Activated T-cell treated with anti-CD3 and anti-CD28 coated beads, Interleukin-2, amount 50 U/mL, for 72 hours (primary cell): ENCODE results near the gene UBR4. TPM values are rescaled to one million over a fixed set of nuclear protein-coding genes. Genes with fewer than 3 reads are reported as not detected.

Experiments
- ATAC-seq, 2 donors: fragments of 150-1000 bp; cut with Tn5 transposase; replicated peaks in 1 of 2; 2 replicates each; pipeline ENCODE4 v1.10.0; 2021; ENCODE audit warnings: moderate library complexity in 2 of 2, mild to moderate bottlenecking in 1 of 2
- DNase-seq, 2 donors: peaks; one replicate each; pipeline ENCODE4 v3.0.0; 2021 to 2022; ENCODE audit warnings: mixed read lengths in 1 of 2
- H3K27ac Mint-ChIP-seq: one replicate; pipeline ENCODE4 v1.8.0; 2022; ENCODE audit warnings: mild to moderate bottlenecking, moderate library complexity, mixed read lengths
- H3K27me3 Mint-ChIP-seq: one replicate; pipeline ENCODE4 v1.8.0; 2022; ENCODE audit warnings: low read depth, mixed read lengths
- H3K36me3 Mint-ChIP-seq, 2 donors: one replicate each; pipeline ENCODE4 v1.8.0; 2022; ENCODE audit warnings: mixed read lengths in 2 of 2, mild to moderate bottlenecking in 1 of 2; ENCODE audit not compliant: insufficient read depth in 2 of 2
- H3K4me1 Mint-ChIP-seq: one replicate; pipeline ENCODE4 v1.8.0; 2022; ENCODE audit warnings: low read depth, mixed read lengths
- H3K4me3 Mint-ChIP-seq, 2 donors: one replicate each; pipeline ENCODE4 v1.8.0; 2022; ENCODE audit warnings: mild to moderate bottlenecking in 2 of 2, mixed read lengths in 2 of 2, moderate library complexity in 2 of 2
- H3K9me3 Mint-ChIP-seq, 2 donors: one replicate each; pipeline ENCODE4 v1.8.0; 2022; ENCODE audit warnings: mixed read lengths in 2 of 2
- total RNA-seq, 2 donors: library from RNA; stranded (reverse); gene quantifications; one replicate each; pipeline ENCODE4 v1.2.3, GENCODE V29; 2022

The UBR4 gene
- total RNA-seq, 2 donors from 2014 or later: 208 to 215 TPM

GRCh38 chr1:19029191-19030085 lies 180.6 kb downstream of the UBR4 start:
- H3K27me3 Mint-ChIP-seq: peaks cover 19% of the 10 kb centered on the region
- H3K4me3 Mint-ChIP-seq: no peak overlapping the region
- peaks cover 5% of the 10 kb centered on the region for H3K4me1 Mint-ChIP-seq
- no peaks in the 10 kb centered on the region for H3K9me3 Mint-ChIP-seq
- ATAC-seq: no peak
- no peak overlapping the region for H3K27ac Mint-ChIP-seq
- no peak for DNase-seq
- H3K36me3 Mint-ChIP-seq: no peaks in the 10 kb centered on the region

DNA sequence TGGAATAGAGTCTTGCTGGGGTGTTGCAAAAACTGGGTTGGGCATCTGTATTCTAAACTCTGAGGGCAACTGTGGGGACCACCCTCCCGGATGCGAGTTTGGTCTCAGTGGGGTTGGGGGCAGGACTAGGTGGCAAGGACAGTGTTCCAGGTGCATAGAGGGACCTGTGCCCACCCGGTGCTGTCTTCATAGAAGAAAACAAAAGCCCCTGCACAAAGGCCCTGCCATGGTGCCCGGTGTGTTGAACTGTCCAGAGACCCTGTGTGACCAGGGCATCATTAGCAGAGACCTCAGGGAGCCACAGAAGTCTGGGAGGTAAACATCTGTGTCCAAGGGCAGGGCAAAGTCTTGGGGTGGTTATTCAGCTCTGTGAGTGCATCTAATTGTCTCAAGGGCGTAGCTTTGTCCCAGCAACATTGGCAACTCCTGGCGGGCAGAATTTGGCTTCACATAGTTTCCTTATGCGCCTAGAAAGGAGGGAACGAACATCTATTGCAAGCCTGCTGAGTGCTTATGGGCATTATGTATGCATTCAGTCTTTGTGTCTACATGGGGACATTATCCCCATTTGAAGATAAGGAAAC lies 181.4 kb downstream of the UBR4 start:
- Mint-ChIP-seq H3K27ac (no peak overlapping the region), H3K27me3 (peaks cover 25% of the 10 kb centered on the region), H3K9me3 (no peaks in the 10 kb centered on the region), H3K4me1 (peaks cover 5% of the 10 kb centered on the region), H3K36me3 (peaks cover 0 to 7% of the 10 kb centered on the region in 2 donors), H3K4me3 (no peak overlapping the region)
- ATAC-seq (no peak), DNase-seq (no peak)

- H3K4me3 Mint-ChIP-seq: no peak overlapping the region
- H3K36me3 Mint-ChIP-seq: peaks cover 0 to 9% of the 10 kb centered on the region in 2 donors
- peaks cover 5% of the 10 kb centered on the region for H3K4me1 Mint-ChIP-seq
- no peak for ATAC-seq
- peaks cover 28% of the 10 kb centered on the region for H3K27me3 Mint-ChIP-seq
- DNase-seq: no peak
- H3K9me3 Mint-ChIP-seq: no peaks in the 10 kb centered on the region
- H3K27ac Mint-ChIP-seq: no peak overlapping the region
Observed at GRCh38 chr1:19028110-19028509, 182.0 kb downstream of the UBR4 start.

Other genes starting within 250 kb of the UBR4 start
- gene EMC1, start 41.3 kb upstream of the UBR4 start, total RNA-seq: 10 to 100 TPM; 36.5 to 38.5 TPM
- 10 to 100 TPM; 43.7 to 52.7 TPM for gene MRTO4, start 41.5 kb upstream of the UBR4 start, total RNA-seq
- under 1 TPM; 0.35 to 0.46 TPM for gene AKR7A3, start 78.5 kb upstream of the UBR4 start, total RNA-seq
- gene AKR7A2, start 101.9 kb upstream of the UBR4 start, total RNA-seq: 10 to 100 TPM; 31.8 to 41.7 TPM
- gene SLC66A1, start 102.1 kb upstream of the UBR4 start, total RNA-seq: 10 to 100 TPM in 1 of 2 donors, 1 to 10 TPM in 1; 9.5 to 10.5 TPM